ENCODE measurements around the gene CTPS1. TPM values are rescaled to one million over a fixed set of nuclear protein-coding genes. Genes with fewer than 3 reads are reported as not detected.

CTPS1 gene
- total RNA-seq, 1 donor from 2014 or later, result 33.0 TPM

GRCh38 chr1:40978886-40979240 lies 633 bp upstream of the CTPS1 start:
- DNase-seq (ENCODE audit: low spot score in 2 of 2), result peak in 1 of 2 donors; percentile 66
- peak overlapping the region; percentile 78 to 83 for H3K4me3 ChIP-seq
- no peaks in the 10 kb centered on the region for H3K27me3 ChIP-seq
- intact Hi-C loops (cut with DNase I), result no loop called here
- peaks cover 6 to 27% of the 10 kb centered on the region in 2 donors for H3K4me1 ChIP-seq
- no peaks in the 10 kb centered on the region for H3K9me3 ChIP-seq
- H3K36me3 ChIP-seq, result peaks cover 0 to 5% of the 10 kb centered on the region in 2 donors
- no peak for TF ChIP-seq CTCF (IDR thresholded peaks at IDR 0.05)
- peak overlapping the region; percentile 96 to 98 for H3K27ac ChIP-seq

- Histone ChIP-seq H3K27ac (peak overlapping the region; percentile 96 to 98), H3K4me1 (peaks cover 7 to 36% of the 10 kb centered on the region in 2 donors), H3K27me3 (no peaks in the 10 kb centered on the region), H3K9me3 (no peaks in the 10 kb centered on the region), H3K4me3 (peak overlapping the region; percentile 78 to 83), H3K36me3 (peaks cover 0 to 14% of the 10 kb centered on the region in 2 donors)
- no peak for TF ChIP-seq CTCF (IDR thresholded peaks at IDR 0.05)
- intact Hi-C loops (cut with DNase I), result loop anchor here (5.0 to 10.0 kb wide), 4 partner anchors 67 to 385 kb away; partner anchors contain the start of gene FOXO6
- no peak for DNase-seq (ENCODE audit: low spot score in 2 of 2)
Measured at GRCh38 chr1:40980068-40980452, 564 bp downstream of the CTPS1 start.

- Histone ChIP-seq H3K27me3 (no peaks in the 10 kb centered on the region), H3K4me1 (peaks cover 7 to 39% of the 10 kb centered on the region in 2 donors), H3K4me3 (peak overlapping the region; percentile 78 to 83), H3K36me3 (peaks cover under 1 to 19% of the 10 kb centered on the region in 2 donors), H3K27ac (peak overlapping the region; percentile 96 to 98), H3K9me3 (no peaks in the 10 kb centered on the region)
- TF ChIP-seq CTCF (IDR thresholded peaks at IDR 0.05), result no peak
- no peak for DNase-seq (ENCODE audit: low spot score in 2 of 2)
- intact Hi-C loops (cut with DNase I), result loop anchor here (5.0 to 10.0 kb wide), 4 partner anchors 67 to 384 kb away; partner anchors contain the start of gene FOXO6
Measured at GRCh38 chr1:40980453-40981121, 1.1 kb downstream of the CTPS1 start.

GRCh38 chr1:40981691-40982448 lies 2.4 kb downstream of the CTPS1 start:
- peaks cover 11 to 45% of the 10 kb centered on the region in 2 donors for H3K4me1 ChIP-seq
- H3K4me3 ChIP-seq, result peak overlapping the region; percentile 78 to 83
- TF ChIP-seq CTCF (IDR thresholded peaks at IDR 0.05), result no peak
- intact Hi-C loops (cut with DNase I), result loop anchor here (5.0 to 10.0 kb wide), 4 partner anchors 65 to 383 kb away; partner anchors contain the start of gene FOXO6
- H3K9me3 ChIP-seq, result no peaks in the 10 kb centered on the region
- peak overlapping the region; percentile 96 to 98 for H3K27ac ChIP-seq
- H3K27me3 ChIP-seq, result no peaks in the 10 kb centered on the region
- H3K36me3 ChIP-seq, result peaks cover 9 to 30% of the 10 kb centered on the region in 2 donors
- peak in 1 of 2 donors; percentile 76 for DNase-seq (ENCODE audit: low spot score in 2 of 2)

- H3K36me3 ChIP-seq, result peaks cover 15 to 39% of the 10 kb centered on the region in 2 donors
- no peaks in the 10 kb centered on the region for H3K9me3 ChIP-seq
- H3K4me3 ChIP-seq, result peak overlapping the region; percentile 78 to 83
- intact Hi-C loops (cut with DNase I), result loop anchor here (5.0 to 10.0 kb wide), 4 partner anchors 65 to 382 kb away; partner anchors contain the start of gene FOXO6
- H3K27me3 ChIP-seq, result no peaks in the 10 kb centered on the region
- no peak for TF ChIP-seq CTCF (IDR thresholded peaks at IDR 0.05)
- peaks cover 11 to 43% of the 10 kb centered on the region in 2 donors for H3K4me1 ChIP-seq
- no peak for DNase-seq (ENCODE audit: low spot score in 2 of 2)
- peak overlapping the region; percentile 85 to 96 for H3K27ac ChIP-seq
Measured at GRCh38 chr1:40982721-40983120, 3.2 kb downstream of the CTPS1 start.

All from ascending aorta (tissue), 2 donors.